MM.1S (cell line): ENCODE measurements around the gene HECTD2.
A peak's percentile ranks its signal among the peaks of the same experiment; 100 is the strongest.

Source experiments
- DNase-seq: peaks from one replicate; pipeline ENCODE4 v3.0.0-alpha.2; 2015
- H2AFZ ChIP-seq: fragments of 300-600 bp; sonication (generic); 2 replicates; pipeline ENCODE4 v1.6.0; 2016; ENCODE audit warnings: antibody characterized with exemption, low read length
- H3F3A ChIP-seq: fragments of 300-600 bp; sonication (generic); 2 replicates; pipeline ENCODE4 v1.6.1; 2016; ENCODE audit warnings: mild to moderate bottlenecking, antibody characterized with exemption, low read length, moderate library complexity, mixed read lengths; ENCODE audit not compliant: insufficient read depth
- H3K27ac ChIP-seq: fragments of 300-600 bp; sonication (generic); 2 replicates; pipeline ENCODE4 v1.5.1; 2016; ENCODE audit warnings: mild to moderate bottlenecking, low read length
- H3K27me3 ChIP-seq: fragments of 300-600 bp; sonication (generic); replicated peaks from 2 replicates; pipeline ENCODE4 v1.6.0; 2016; ENCODE audit warnings: low read length; ENCODE audit not compliant: insufficient read depth
- H3K36me3 ChIP-seq: fragments of 300-600 bp; sonication (generic); replicated peaks from 2 replicates; pipeline ENCODE4 v1.6.1; 2016; ENCODE audit warnings: mild to moderate bottlenecking, low read length, mixed read lengths; ENCODE audit not compliant: insufficient read depth
- H3K4me1 ChIP-seq: fragments of 300-600 bp; sonication (generic); 2 replicates; pipeline ENCODE4 v1.6.1; 2016; ENCODE audit warnings: low read length, mixed read lengths
- H3K4me2 ChIP-seq: fragments of 300-600 bp; sonication (generic); 2 replicates; pipeline ENCODE4 v1.6.0; 2016; ENCODE audit warnings: low read depth, low read length
- H3K4me3 ChIP-seq: fragments of 300-600 bp; sonication (generic); 2 replicates; pipeline ENCODE4 v1.5.1; 2016; ENCODE audit warnings: low read length, mixed read lengths
- H3K79me2 ChIP-seq: fragments of 300-600 bp; sonication (generic); 2 replicates; pipeline ENCODE4 v1.6.1; 2016; ENCODE audit warnings: mixed run types, low read length, mixed read lengths
- H3K9ac ChIP-seq: fragments of 300-600 bp; sonication (generic); 2 replicates; pipeline ENCODE4 v1.6.1; 2016; ENCODE audit warnings: low read length, mixed read lengths
- H3K9me2 ChIP-seq: fragments of 300-600 bp; sonication (generic); replicated peaks from 2 replicates; pipeline ENCODE4 v1.6.1; 2016; ENCODE audit warnings: mild to moderate bottlenecking, low read length, mixed read lengths; ENCODE audit not compliant: insufficient read depth
- H3K9me3 ChIP-seq: fragments of 300-600 bp; sonication (generic); replicated peaks from 2 replicates; pipeline ENCODE4 v1.6.1; 2016; ENCODE audit warnings: mild to moderate bottlenecking, low read length, mixed read lengths; ENCODE audit not compliant: insufficient read depth
- H4K20me1 ChIP-seq: fragments of 300-600 bp; sonication (generic); 2 replicates; pipeline ENCODE4 v1.6.1; 2016; ENCODE audit warnings: mild to moderate bottlenecking, low read length, moderate library complexity, mixed read lengths; ENCODE audit not compliant: insufficient read depth
- CTCF ChIP-seq: fragments of 300-600 bp; sonication (generic); IDR thresholded peaks from 2 replicates; pipeline ENCODE4 v1.5.1; 2016; ENCODE audit warnings: antibody characterized with exemption, low read length, mixed read lengths
- EZH2 ChIP-seq: fragments of 300-600 bp; sonication (generic); optimal IDR thresholded peaks from 2 replicates; pipeline ENCODE3; 2017; ENCODE audit warnings: low read depth, mild to moderate bottlenecking, antibody characterized with exemption, low read length, mixed read lengths
- EZH2phosphoT487 ChIP-seq: fragments of 300-600 bp; sonication (generic); IDR thresholded peaks from 2 replicates; pipeline ENCODE4 v1.6.1; 2018; ENCODE audit warnings: antibody characterized with exemption, low read length

The HECTD2 gene

GRCh38 chr10:91415816-91416215 is 5.7 kb downstream of the HECTD2 start:
- no peak overlapping the region for H3K4me3 ChIP-seq
- no peaks in the 10 kb centered on the region for H4K20me1 ChIP-seq
- TF ChIP-seq CTCF = no peak
- H3K79me2 ChIP-seq = peaks cover 69% of the 10 kb centered on the region
- peaks cover 1% of the 10 kb centered on the region for H3F3A ChIP-seq
- H2AFZ ChIP-seq = no peak overlapping the region
- H3K9ac ChIP-seq = no peak overlapping the region
- H3K9me2 ChIP-seq = no peaks in the 10 kb centered on the region
- no peak overlapping the region for H3K4me2 ChIP-seq
- H3K36me3 ChIP-seq = no peaks in the 10 kb centered on the region
- no peak overlapping the region for H3K27ac ChIP-seq
- H3K9me3 ChIP-seq = no peaks in the 10 kb centered on the region
- no peaks in the 10 kb centered on the region for H3K27me3 ChIP-seq
- peaks cover 14% of the 10 kb centered on the region for H3K4me1 ChIP-seq
- DNase-seq = no peak

- no peak overlapping the region for H3K4me2 ChIP-seq
- no peaks in the 10 kb centered on the region for H3K36me3 ChIP-seq
- H2AFZ ChIP-seq = no peak overlapping the region
- no peak overlapping the region for H3K9ac ChIP-seq
- no peaks in the 10 kb centered on the region; the same call in 1 of the 2 replicates for H3F3A ChIP-seq
- no peaks in the 10 kb centered on the region for H3K9me2 ChIP-seq
- H3K9me3 ChIP-seq = no peaks in the 10 kb centered on the region
- H3K4me1 ChIP-seq = peaks cover 13% of the 10 kb centered on the region
- TF ChIP-seq CTCF = no peak
- TF ChIP-seq EZH2 = no peak
- TF ChIP-seq EZH2phosphoT487 = no peak
- DNase-seq = no peak
- no peaks in the 10 kb centered on the region for H4K20me1 ChIP-seq
- H3K79me2 ChIP-seq = peaks cover 69% of the 10 kb centered on the region
- no peaks in the 10 kb centered on the region for H3K27me3 ChIP-seq
- no peak overlapping the region for H3K4me3 ChIP-seq
- H3K27ac ChIP-seq = no peak overlapping the region
These were observed 6.3 kb downstream of the HECTD2 start for GRCh38 chr10:91416339-91416855.

- H3K4me3 ChIP-seq = no peak overlapping the region
- no peak overlapping the region for H2AFZ ChIP-seq
- no peaks in the 10 kb centered on the region for H3K9me2 ChIP-seq
- peak; percentile 50 for DNase-seq
- H3K27me3 ChIP-seq = no peaks in the 10 kb centered on the region
- no peaks in the 10 kb centered on the region for H3K36me3 ChIP-seq
- H3K9me3 ChIP-seq = no peaks in the 10 kb centered on the region
- H3F3A ChIP-seq = no peaks in the 10 kb centered on the region; the same call in 1 of the 2 replicates
- no peaks in the 10 kb centered on the region for H4K20me1 ChIP-seq
- TF ChIP-seq EZH2 (no peak), EZH2phosphoT487 (no peak), CTCF (no peak)
- H3K9ac ChIP-seq = no peak overlapping the region
- no peak overlapping the region; the same call in 1 of the 2 replicates for H3K27ac ChIP-seq
- peaks cover 60% of the 10 kb centered on the region for H3K79me2 ChIP-seq
- peaks cover 9% of the 10 kb centered on the region for H3K4me1 ChIP-seq
- peak overlapping the region; percentile 24; the same call in 1 of the 2 replicates for H3K4me2 ChIP-seq
These were observed 8.3 kb downstream of the HECTD2 start for GRCh38 chr10:91418416-91418815.
